Cerebellar nuclear complex (tissue), 1 donor: Measurements from ENCODE around the gene MAGI2.

Source experiments
- DNase-seq, 2 experiments: peaks; one replicate each; lab custom pipeline; 2025; lab: John Stamatoyannopoulos, UW

MAGI2 gene

GRCh38 chr7:78224923-78225322, 1228.5 kb downstream of the MAGI2 start:
- DNase-seq, result no peak

DNA sequence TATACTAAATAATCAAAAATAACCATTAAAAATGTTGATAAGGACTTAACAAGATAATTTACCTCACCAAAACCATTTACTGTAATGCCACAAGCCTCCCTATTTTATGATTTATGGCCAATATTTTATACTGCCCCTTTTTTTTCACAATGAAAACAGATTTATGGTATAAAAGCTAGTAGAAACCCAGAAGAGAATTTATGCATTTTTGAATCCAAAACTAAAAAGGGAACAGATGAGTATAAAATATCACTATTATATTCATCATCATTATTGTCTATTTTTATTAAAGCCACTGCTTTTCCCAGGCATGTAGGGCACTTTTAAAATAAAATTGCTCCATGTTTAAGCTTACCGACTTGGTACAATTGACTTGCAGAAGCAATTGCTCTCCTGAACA, 1229.9 kb downstream of the MAGI2 start:
- no peak for DNase-seq

GRCh38 chr7:78222001-78222751, 1231.3 kb downstream of the MAGI2 start:
- no peak for DNase-seq

DNA sequence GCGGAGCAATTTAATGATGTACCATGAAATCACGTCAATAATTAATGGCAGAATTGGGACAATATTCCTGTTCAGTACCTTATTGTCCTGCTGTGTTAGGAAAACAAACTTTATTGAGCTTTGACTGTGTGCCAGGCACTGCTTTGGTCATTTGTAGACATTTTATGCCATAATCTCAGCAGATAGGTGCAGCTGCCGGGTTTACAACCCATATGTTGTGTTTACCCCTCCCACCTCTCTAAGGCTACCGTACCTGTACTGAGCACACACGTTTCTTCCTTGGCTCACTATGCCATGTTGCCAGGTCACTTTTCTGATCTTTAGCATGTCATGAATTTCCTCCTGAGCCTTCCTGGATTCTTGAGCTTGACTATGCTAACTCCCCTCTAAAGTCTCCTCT, 1232.7 kb downstream of the MAGI2 start:
- no peak for DNase-seq

GRCh38 chr7:78218876-78219275, 1234.6 kb downstream of the MAGI2 start:
- no peak for DNase-seq

DNA sequence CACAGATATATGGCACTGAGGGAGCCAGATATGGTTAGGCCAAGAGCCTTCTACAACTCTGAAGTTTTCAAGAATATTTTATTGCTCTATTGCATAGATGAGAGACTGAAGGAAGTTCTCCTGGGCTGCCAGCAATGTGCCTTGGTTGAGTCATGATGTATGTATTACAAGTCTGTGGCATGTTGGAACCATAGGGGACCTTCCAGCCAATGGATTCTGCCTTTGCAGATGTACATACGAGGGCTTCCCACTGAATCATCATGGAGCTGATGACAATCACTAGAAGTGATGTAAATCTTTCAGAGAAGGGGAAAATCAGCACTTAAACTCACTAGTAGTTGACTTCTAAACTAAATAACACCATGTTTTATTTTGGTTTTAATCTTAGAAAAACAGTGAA, 1235.4 kb downstream of the MAGI2 start:
- no peak for DNase-seq

GRCh38 chr7:78215199-78215598, 1238.3 kb downstream of the MAGI2 start:
- no peak for DNase-seq

- DNase-seq, result no peak
Measured at GRCh38 chr7:78213402-78213801, 1240.1 kb downstream of the MAGI2 start.

- no peak for DNase-seq
Measured at GRCh38 chr7:78212476-78213060, 1240.9 kb downstream of the MAGI2 start.

DNA sequence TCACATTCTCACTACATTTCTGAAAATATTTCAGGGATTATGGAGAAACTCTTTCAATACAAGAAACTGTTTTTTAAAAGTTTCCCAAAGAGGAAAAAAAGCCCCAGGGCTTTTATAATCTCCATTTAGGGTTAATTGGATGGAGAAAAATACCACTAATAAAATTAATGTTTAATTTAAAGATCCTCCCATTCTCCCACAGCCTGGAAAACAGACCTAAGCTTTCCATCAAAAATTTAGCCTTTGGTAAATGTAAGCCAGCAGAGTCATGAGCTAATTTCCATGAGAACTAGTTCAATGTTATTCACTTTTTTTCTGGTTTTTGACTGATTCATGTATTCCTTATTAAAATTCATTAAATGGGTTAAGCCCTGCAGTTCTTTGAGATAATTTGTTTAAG, 1246.2 kb downstream of the MAGI2 start:
- DNase-seq, result no peak

- no peak for DNase-seq
Measured at GRCh38 chr7:78206769-78207168, 1246.7 kb downstream of the MAGI2 start.

GRCh38 chr7:78203042-78203720, 1250.3 kb downstream of the MAGI2 start:
- no peak for DNase-seq

GRCh38 chr7:78198756-78199155, 1254.7 kb downstream of the MAGI2 start:
- no peak for DNase-seq

DNA sequence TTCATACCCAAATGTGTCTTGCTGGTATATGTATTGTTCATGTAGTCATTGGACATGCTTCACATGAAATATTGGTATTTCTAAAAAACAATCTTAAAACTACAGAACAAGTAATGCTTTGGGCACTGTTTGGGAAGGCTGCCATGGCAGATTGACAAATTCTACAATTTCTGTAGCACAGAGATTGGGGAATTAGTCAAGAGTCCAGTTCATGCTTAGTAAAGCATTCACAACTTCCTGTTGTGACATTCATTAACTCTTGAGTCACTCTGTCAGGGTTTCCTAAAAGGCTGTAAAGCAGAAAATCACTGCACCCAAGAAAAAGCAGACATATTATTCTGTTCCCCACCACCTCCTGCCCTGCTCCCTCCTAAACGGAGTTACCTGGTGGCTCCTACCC, 1256.0 kb downstream of the MAGI2 start:
- DNase-seq, result no peak

GRCh38 chr7:78195281-78195680, 1258.2 kb downstream of the MAGI2 start:
- no peak for DNase-seq

- no peak for DNase-seq
Measured at GRCh38 chr7:78194611-78195010, 1258.9 kb downstream of the MAGI2 start.

DNA sequence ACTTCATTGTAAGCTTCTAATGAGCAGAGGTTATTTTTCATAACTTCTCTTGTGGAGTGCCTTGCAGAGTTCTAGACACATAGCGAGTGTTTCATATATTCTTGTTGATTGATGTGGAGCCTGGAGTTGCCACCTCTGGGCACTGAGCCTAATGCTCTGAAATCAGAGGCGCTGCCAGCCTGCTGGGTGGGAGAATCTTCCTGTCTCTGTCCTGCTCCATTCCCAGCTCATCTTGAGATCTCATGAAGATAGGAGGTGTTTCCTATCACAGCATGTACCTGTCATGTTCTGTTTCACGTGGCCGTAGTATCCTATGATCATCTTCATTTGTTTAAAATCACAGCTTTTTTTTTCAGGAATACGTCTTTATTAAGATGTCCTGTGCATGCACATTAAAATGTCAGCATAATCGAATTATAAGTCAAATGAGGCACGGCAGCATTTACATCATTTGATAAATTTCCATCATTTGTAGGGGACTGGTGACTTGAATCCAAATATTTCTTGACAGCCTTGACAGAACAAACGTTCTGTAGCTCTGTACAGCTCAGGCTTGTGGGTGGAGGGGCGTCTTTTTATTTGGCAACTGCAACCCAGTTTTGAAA, 1261.9 kb downstream of the MAGI2 start:
- DNase-seq, result no peak

GRCh38 chr7:78189762-78190161, 1263.7 kb downstream of the MAGI2 start:
- no peak for DNase-seq

- DNase-seq, result no peak
Measured at GRCh38 chr7:78185149-78185745, 1268.2 kb downstream of the MAGI2 start.

- no peak for DNase-seq
Measured at GRCh38 chr7:78184299-78184698, 1269.2 kb downstream of the MAGI2 start.

GRCh38 chr7:78179827-78180477, 1273.5 kb downstream of the MAGI2 start:
- DNase-seq, result no peak

GRCh38 chr7:78179211-78179610, 1274.3 kb downstream of the MAGI2 start:
- no peak for DNase-seq
